GM21390 (cell line): Measurements from ENCODE around the gene C19orf12.
A peak's percentile ranks its signal among the peaks of the same experiment; 100 is the strongest.

ENCODE experiments used
- ATAC-seq: cut with Tn5 transposase; IDR thresholded peaks from one replicate; pipeline ENCODE4 v1.9.1; 2021; ENCODE audit not compliant: unreplicated experiment

C19orf12 gene

DNA sequence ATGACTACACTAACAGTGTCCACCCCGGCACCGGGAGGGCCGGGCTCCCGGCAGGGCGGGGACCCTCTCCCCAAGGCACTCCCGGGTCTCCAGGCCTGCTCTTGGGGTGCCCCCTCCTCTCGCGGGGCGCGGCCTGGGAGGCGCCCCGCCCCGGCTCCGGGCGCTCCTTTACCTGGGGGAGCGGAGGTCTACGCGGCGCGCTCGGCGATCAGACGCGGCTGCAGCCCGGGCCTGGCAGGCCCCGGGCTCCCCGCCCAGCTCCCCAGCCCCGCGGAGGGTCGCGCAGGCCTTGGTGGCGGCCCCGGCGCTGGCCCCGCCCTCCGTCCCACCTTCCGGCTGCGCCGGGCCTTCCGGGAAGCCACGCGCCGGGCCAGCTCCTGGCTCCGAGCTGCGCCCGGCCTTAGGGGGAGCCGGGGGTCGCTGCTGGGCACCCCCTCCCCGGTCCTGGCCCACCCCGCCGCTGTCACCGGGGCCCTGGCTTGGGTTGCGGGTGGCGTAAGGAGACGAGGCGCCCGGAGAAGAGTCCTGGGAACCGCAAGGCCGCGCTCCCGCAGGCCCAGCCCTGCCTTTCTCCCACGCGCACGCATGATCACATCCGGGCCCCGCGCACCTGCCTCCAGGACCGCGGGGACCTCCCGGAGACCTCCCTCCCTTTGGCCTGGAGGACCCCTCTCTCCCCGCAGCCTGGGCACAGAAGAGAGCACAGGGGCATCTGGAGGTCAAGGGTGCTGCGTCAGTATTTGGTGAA is at the start of gene C19orf12:
TSS of gene C19orf12 (minus strand) at position 309 of the 748 bp plus-strand sequence. CDS start 6,848 bp downstream, outside the sequence.
- peak; percentile 79 for ATAC-seq

DNA sequence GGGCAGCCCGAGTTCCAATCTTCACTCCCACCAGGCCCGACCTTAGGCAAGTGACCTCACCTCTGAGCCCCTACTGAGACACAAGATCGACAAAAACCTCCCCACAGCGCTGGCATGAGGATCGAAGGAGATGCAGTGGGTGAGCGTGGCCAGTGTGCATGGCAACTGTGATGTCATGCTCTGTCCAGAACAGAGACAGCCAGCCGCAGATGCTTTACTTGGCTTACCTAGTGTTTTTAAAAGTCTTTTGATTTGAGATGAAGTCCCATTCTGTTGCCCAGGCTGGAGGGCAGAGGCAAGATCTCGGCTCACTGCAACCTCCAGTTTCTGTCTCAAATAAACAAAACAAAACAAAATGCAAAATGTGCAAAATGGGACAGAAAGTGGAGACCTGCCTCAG is 49.3 kb upstream of the C19orf12 start:
- no peak for ATAC-seq

GRCh38 chr19:29763196-29763595 is 48.1 kb upstream of the C19orf12 start:
- no peak for ATAC-seq

DNA sequence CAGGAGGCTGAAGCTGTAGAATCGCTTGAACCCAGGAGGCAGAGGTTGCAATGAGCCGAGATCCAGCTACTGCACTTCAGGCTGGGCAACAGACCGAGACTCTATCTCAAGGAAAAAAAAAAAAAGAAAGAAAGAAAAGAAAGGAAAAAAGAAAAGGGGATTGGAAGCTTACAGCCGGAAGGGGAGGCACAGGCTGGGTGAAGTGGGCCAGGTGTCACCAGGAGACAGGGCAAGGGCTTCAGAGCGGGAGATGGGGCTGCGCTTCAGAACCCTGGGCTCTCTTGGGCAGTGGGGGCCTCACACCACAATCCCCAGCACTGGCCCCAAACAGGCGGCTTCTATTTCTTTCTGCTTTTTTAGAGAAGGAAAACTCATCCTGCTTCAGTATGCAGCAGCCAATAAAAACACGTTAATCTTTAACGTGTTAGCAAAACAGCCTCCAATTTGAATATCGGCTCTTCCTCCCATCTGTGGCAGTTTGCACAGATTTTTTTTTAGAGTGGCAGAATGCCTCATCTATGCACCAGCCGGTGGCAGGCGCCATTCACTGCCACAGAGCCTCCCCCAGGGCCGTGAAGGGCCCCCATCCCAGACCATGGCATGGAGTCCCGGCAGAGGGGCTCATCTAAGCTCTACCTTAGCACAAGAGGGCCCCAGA is 46.6 kb upstream of the C19orf12 start:
- ATAC-seq: no peak

DNA sequence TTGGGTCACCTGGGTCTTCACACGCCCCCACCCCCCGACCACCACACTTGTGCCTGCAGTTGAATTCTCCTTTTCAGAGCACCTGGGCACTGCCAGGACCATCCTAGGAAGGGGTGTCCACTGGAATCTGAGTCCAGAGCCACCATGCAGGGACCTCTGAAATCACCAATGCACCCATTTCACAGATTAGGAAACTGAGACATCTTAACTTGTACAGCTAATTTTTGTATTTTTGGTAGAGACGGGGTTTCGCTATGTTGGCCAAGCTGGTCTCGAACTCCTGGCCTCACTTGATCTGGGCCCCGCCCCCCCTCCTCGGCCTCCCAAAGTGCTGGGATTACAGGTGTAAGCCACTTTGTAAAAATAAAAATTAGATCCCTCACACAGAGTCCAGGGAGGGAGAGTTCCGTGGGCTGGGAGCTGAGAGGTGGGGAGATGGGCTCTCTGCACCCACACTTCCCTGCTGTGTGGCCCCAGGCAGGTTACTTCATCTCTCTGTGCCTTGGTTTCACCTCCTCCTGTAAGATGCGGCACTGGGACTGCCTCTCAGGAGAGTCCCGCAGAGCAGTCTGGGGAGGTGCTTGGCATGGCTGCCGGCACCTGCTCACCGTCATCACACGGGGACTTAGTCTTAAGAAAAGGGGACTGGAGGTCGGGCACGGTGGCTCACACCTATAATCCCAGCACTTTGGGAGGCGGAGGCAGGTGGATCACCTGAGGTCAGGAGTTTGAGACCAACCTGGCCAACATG is 45.9 kb upstream of the C19orf12 start:
- ATAC-seq: no peak

GRCh38 chr19:29759359-29759758 is 44.3 kb upstream of the C19orf12 start:
- ATAC-seq: no peak

GRCh38 chr19:29758863-29759262 is 43.8 kb upstream of the C19orf12 start:
- ATAC-seq: no peak

GRCh38 chr19:29757551-29757950 is 42.5 kb upstream of the C19orf12 start:
- ATAC-seq: no peak

GRCh38 chr19:29753934-29754305 is 38.9 kb upstream of the C19orf12 start:
- ATAC-seq: no peak

DNA sequence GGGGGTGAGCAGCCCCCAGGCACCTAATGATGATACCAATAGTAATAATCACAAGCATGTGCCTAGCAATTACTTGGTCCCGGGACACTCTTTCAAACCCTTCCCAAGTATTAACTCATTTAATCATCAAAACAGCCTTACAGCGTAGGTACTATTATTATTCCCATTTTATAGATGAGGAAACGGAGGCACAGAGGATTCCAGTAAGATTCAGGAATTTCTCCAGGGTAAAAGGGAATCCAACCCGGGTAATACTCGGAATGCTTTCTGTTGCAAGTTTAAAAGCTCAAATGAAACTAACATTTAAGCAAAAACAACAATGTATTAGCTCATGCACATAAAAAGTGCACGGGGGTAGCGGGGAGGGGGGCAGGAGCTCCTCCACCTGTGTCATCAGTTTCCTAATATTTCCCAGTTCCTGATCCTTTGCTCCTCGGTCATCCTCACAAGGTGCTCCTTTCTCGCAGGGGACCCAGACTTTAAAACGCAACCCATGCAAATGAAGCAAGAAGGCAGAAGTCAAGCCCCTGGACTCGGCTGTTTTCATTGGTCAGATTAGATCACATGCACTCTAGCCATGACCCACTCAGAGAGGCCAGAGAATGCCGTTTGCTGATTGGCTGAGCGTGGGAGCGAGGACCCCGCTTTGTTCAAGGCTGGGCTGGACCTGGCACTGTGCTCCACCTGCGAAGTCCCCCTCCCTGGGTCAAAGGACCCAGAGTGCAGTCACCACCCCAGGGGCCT is 38.3 kb upstream of the C19orf12 start:
- ATAC-seq: no peak

DNA sequence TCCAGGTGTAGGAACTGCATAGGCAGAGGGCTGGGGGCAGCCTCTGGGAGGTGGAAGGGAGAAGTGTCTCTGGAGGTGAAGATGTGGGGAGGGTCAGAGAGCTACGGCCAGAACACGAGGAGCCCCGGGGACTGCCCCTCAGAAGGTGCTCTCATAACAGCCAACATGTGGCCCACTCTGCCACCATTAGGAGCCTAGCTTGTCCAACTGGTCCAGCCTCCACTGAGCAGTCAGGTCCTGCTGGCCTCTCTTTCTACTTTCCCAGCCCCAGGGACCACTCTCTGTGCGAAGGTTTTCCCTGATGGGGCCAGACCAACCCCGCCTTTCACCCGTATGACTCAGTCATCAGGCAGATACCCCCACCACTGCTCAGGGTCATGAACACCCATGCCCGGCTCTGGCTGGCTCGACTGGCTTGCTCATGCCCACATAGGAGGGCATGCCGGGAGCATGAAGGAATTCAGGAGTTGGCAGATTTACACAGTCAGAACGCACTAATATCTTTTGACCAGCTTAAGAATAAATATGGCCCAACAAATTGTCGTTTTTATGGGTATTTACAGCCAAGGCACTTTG is 37.5 kb upstream of the C19orf12 start:
- ATAC-seq: no peak

DNA sequence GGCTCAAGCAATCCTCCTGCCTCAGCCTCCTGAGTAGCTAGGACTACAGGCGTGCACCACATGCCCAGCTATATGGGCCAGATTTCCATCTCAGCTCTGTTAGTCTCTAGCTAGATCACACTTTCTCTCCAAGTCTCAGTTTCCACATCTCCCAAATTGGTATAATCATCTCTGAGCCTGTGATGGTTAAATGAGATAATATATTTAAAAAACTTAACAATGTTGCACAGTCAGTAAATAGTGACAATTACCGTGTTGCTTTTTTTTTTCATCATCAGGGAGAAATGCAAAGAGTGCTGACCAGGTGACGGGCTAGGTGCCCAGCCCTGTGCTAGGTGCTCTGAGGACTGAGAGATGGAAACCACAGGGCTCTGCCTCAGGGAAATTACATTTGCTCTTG is 36.9 kb upstream of the C19orf12 start:
- no peak for ATAC-seq

- ATAC-seq: no peak
These were observed 34.9 kb upstream of the C19orf12 start for GRCh38 chr19:29750001-29750400.

DNA sequence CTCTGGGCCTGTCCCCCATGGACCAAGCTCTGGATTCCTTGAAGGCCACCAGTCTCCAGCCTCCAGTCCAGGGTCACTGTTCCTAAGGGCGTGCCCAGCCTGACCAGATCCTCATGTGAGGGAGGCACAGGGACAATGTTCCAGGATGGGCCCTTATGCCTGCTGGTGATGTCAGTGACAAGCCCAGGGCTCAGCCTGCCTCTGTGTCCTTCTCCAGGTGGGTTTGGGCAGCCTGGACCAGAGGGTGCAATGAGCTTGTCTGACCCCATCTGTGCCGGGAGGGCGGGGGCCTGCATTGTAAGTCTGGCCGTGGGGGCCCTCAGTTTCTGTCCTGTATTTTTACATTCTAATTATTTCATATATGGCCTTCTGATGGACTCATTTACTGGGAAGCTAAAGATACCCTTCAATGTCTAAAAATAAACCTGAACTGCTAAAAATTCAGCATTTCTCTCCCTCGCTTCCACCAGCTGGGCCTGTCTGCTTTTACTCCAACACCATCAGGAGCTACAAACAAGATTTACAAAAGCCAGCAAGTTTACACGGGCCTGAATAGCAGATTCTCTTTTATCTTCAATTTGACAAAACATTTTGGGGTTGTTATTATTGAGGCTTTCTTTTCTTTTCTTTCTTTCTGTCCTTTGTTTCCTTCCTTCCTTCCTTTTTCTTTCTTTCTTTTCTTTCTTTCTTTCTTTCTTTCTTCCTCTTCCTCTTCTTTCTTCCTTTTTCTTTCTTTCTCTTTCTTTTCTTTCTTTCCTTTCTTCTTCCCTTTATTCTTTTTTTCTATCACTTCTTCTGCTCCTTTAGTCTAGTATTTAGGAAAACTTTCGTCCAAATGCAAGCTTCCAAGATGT is 34.2 kb upstream of the C19orf12 start:
- ATAC-seq: no peak

GRCh38 chr19:29745253-29745652 is 30.2 kb upstream of the C19orf12 start:
- no peak for ATAC-seq

DNA sequence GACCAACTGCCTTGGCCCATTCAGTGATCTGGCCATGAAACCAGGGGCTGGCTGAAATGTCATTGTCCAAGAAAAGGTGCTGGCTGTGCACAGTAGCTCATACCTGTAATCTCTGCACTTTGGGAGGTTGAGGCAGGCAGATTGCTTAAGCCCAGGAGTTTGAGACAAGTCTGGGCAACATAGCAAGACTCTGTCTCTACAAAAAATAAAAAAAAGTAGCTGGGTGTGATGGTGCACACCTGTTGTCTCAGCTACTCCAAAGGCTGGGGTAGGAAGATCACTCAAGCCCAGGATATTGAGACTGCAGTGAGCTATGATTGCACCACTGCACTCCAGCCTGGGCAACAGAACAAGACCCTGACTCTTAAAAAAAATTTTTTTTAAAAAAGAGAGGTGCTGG is 28.6 kb upstream of the C19orf12 start:
- ATAC-seq: no peak

DNA sequence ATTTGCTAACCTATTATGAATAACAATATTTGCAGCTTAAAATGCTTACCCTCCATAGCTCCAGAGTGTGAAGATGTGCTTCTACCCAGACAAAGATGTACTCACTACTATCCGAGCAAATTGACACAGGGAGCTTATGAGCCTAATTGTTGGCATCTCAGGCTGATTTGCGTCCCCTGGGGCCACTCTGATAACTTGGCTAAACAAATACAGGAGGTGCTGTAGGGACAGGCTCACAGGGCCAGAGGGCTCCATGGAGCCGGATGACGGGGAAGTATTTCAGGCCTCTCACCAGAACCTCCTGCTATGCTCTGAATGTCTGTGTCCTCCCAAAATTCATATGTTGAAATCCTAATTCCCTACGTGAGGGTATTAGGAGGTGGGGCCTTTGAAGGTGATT is 26.7 kb upstream of the C19orf12 start:
- no peak for ATAC-seq

GRCh38 chr19:29741226-29741625 is 26.2 kb upstream of the C19orf12 start:
- no peak for ATAC-seq

- ATAC-seq: no peak
These were observed 22.5 kb upstream of the C19orf12 start for GRCh38 chr19:29737461-29738000.

- no peak for ATAC-seq
These were observed 20.8 kb upstream of the C19orf12 start for GRCh38 chr19:29735829-29736228.
